Neural progenitor cell (in vitro differentiated cells): ENCODE data around the gene SEMA4D.

Experiments
- EZH2 ChIP-seq: fragments of 200-600 bp; sonication (generic); IDR thresholded peaks from 2 replicates; pipeline ENCODE4 v1.6.1; 2017; ENCODE audit warnings: antibody characterized with exemption, mild to moderate bottlenecking, moderate library complexity
- EZH2phosphoT487 ChIP-seq: fragments of 200-600 bp; sonication (generic); IDR thresholded peaks from 2 replicates; pipeline ENCODE4 v1.6.1; 2017; ENCODE audit warnings: antibody characterized with exemption
- TF ChIP-seq, protein P1 (sequence below): fragments of 200-600 bp; sonication (generic); IDR thresholded peaks from 2 replicates; pipeline ENCODE4 v1.5.1; 2017; ENCODE audit warnings: antibody characterized with exemption, mild to moderate bottlenecking

DNA sequence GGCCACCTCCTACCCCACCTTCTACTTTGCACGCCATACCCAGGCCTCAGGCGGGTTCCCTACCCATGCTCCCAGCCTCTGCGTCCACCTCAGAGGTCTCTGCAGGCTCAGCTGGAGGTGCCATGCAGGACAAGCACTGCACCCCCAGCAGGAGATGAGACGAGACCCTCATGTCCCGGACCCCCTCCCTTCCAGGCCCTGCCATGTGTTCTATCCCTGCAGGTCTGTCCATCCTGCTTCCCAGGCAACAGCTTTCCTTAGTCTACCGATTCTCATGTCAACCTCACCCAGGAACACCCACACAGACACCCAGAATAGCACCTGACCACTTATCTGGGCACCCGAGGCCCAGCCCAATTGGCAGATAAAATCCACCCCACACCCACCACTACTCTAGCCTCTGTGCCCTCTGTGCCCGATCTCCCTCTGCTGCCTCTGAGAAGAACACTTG lies 52.1 kb downstream of the SEMA4D start:
- TF ChIP-seq, protein P1, sequence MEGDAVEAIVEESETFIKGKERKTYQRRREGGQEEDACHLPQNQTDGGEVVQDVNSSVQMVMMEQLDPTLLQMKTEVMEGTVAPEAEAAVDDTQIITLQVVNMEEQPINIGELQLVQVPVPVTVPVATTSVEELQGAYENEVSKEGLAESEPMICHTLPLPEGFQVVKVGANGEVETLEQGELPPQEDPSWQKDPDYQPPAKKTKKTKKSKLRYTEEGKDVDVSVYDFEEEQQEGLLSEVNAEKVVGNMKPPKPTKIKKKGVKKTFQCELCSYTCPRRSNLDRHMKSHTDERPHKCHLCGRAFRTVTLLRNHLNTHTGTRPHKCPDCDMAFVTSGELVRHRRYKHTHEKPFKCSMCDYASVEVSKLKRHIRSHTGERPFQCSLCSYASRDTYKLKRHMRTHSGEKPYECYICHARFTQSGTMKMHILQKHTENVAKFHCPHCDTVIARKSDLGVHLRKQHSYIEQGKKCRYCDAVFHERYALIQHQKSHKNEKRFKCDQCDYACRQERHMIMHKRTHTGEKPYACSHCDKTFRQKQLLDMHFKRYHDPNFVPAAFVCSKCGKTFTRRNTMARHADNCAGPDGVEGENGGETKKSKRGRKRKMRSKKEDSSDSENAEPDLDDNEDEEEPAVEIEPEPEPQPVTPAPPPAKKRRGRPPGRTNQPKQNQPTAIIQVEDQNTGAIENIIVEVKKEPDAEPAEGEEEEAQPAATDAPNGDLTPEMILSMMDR = no peak
- TF ChIP-seq EZH2phosphoT487 (no peak), EZH2 (no peak)
